Measurements from ENCODE around the gene SMG1.
"Not testable (repeated sequence)": the region's sequence is repeated elsewhere in the genome, so short reads cannot be mapped to it uniquely, and the experiment has no call there.

DNA sequence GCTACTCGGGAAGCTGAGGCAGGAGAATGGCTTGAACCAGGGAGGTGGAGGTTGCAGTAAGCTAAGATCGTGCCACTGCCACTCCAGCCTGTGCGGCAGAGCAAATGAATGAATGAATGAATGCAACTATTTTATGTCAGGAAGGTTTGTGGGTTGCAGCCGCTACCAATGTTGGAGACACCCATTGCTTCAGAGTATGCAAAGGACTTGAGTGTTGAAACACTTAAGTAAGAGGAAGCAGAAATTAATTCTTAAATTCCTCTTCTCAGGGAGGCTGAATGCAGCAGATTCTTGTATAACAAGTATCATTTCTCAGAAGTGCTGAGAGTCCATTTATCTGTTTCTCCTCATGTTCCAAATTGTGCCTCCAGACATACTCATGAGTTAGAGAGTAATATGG, 151.6 kb downstream of the SMG1 start:
- TF ChIP-seq, protein P1, sequence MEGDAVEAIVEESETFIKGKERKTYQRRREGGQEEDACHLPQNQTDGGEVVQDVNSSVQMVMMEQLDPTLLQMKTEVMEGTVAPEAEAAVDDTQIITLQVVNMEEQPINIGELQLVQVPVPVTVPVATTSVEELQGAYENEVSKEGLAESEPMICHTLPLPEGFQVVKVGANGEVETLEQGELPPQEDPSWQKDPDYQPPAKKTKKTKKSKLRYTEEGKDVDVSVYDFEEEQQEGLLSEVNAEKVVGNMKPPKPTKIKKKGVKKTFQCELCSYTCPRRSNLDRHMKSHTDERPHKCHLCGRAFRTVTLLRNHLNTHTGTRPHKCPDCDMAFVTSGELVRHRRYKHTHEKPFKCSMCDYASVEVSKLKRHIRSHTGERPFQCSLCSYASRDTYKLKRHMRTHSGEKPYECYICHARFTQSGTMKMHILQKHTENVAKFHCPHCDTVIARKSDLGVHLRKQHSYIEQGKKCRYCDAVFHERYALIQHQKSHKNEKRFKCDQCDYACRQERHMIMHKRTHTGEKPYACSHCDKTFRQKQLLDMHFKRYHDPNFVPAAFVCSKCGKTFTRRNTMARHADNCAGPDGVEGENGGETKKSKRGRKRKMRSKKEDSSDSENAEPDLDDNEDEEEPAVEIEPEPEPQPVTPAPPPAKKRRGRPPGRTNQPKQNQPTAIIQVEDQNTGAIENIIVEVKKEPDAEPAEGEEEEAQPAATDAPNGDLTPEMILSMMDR (IDR thresholded peaks at IDR 0.05; ENCODE audit: poor library complexity) = not testable (repeated sequence)
- not testable (repeated sequence) for TF ChIP-seq EZH2 (IDR thresholded peaks at IDR 0.05; ENCODE audit: borderline replicate concordance)

Data from hepatocyte (in vitro differentiated cells).